Uterus (tissue), 4 donors: ENCODE measurements around the gene PLXNA4. TPM values are rescaled to one million over a fixed set of nuclear protein-coding genes. Genes with fewer than 3 reads are reported as not detected.

ENCODE experiments used
- DNase-seq, 2 donors: peaks; one replicate each; pipeline ENCODE4 v3.0.0-alpha.2; 2019 to 2020
- H3K27ac ChIP-seq, 2 donors: fragments of 200-600 bp; sonication (generic); 1 replicate in 1 of 2; 2 replicates in 1 of 2; pipeline ENCODE4 v1.5.1; 2016 to 2018
- H3K27me3 ChIP-seq, 2 donors: fragments of 200-600 bp; sonication (generic); one replicate each; pipeline ENCODE4 v1.5.1; 2018 to 2019; ENCODE audit warnings: control low read depth in 1 of 2
- H3K36me3 ChIP-seq, 2 donors: fragments of 200-600 bp; sonication (generic); one replicate each; pipeline ENCODE4 v1.5.1; 2019; ENCODE audit warnings: control low read depth in 1 of 2
- H3K4me1 ChIP-seq, 2 donors: fragments of 200-600 bp; sonication (generic); one replicate each; pipeline ENCODE4 v1.5.1; 2018 to 2019; ENCODE audit warnings: control low read depth in 1 of 2
- H3K4me3 ChIP-seq, 2 donors: fragments of 200-600 bp; sonication (generic); 1 replicate in 1 of 2; 2 replicates in 1 of 2; pipeline ENCODE4 v1.5.1; 2018 to 2019; ENCODE audit warnings: mild to moderate bottlenecking in 1 of 2
- H3K9me3 ChIP-seq, 2 donors: fragments of 200-600 bp; sonication (generic); one replicate each; pipeline ENCODE4 v1.5.1; 2019; ENCODE audit warnings: control low read depth in 1 of 2
- POLR2A ChIP-seq, 2 donors: fragments of 450-650 bp; IDR thresholded peaks; one replicate each; pipeline ENCODE4 v1.6.1; 2016; ENCODE audit warnings: antibody characterized with exemption in 2 of 2, mild to moderate bottlenecking in 1 of 2, moderate library complexity in 1 of 2
- intact Hi-C: fragments of 100-400 bp; cut with DNase I; formaldehyde crosslinking; loops from one replicate; pipeline ENCODE4 v1.15.1; 2023; ENCODE audit warnings: low total_unique reads
- total RNA-seq, 4 donors: library from RNA; depleted of rRNA in 3 of 4; stranded (reverse); fragments of >200 nt in 3 of 4; gene quantifications; one replicate each; pipeline versions ENCODE4 v1.1.0 to v1.2.4, GENCODE V29; 2014 to 2023
- TF ChIP-seq, protein P1 (sequence below), 4 experiments: fragments of 200-600 bp in 2 of 4; fragments of 450-650 bp in 2 of 4; sonication (generic) in 2 of 4; IDR thresholded peaks; one replicate each; pipeline ENCODE4 v1.5.1; 2016 to 2019; ENCODE audit warnings: antibody characterized with exemption in 4 of 4, mild to moderate bottlenecking in 2 of 4, moderate library complexity in 1 of 4
- donor health status: DM: yes; HTN: yes; CAD: no.

PLXNA4 gene
- total RNA-seq, 4 donors from 2014 or later: 4.1 to 16.5 (median 7.7) TPM

- H3K4me3 ChIP-seq: no peak overlapping the region
- H3K27me3 ChIP-seq: no peaks in the 10 kb centered on the region
- no peak for DNase-seq
- intact Hi-C loops: no loop called here
- no peak overlapping the region for H3K27ac ChIP-seq
- H3K36me3 ChIP-seq: no peaks in the 10 kb centered on the region
- no peaks in the 10 kb centered on the region for H3K9me3 ChIP-seq
- TF ChIP-seq, protein P1, sequence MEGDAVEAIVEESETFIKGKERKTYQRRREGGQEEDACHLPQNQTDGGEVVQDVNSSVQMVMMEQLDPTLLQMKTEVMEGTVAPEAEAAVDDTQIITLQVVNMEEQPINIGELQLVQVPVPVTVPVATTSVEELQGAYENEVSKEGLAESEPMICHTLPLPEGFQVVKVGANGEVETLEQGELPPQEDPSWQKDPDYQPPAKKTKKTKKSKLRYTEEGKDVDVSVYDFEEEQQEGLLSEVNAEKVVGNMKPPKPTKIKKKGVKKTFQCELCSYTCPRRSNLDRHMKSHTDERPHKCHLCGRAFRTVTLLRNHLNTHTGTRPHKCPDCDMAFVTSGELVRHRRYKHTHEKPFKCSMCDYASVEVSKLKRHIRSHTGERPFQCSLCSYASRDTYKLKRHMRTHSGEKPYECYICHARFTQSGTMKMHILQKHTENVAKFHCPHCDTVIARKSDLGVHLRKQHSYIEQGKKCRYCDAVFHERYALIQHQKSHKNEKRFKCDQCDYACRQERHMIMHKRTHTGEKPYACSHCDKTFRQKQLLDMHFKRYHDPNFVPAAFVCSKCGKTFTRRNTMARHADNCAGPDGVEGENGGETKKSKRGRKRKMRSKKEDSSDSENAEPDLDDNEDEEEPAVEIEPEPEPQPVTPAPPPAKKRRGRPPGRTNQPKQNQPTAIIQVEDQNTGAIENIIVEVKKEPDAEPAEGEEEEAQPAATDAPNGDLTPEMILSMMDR (IDR thresholded peaks at IDR 0.05): no peak
- no peak for TF ChIP-seq POLR2A (IDR thresholded peaks at IDR 0.05)
- H3K4me1 ChIP-seq: no peaks in the 10 kb centered on the region
These were observed 378.5 kb downstream of the PLXNA4 start for GRCh38 chr7:132197772-132198171.

DNA sequence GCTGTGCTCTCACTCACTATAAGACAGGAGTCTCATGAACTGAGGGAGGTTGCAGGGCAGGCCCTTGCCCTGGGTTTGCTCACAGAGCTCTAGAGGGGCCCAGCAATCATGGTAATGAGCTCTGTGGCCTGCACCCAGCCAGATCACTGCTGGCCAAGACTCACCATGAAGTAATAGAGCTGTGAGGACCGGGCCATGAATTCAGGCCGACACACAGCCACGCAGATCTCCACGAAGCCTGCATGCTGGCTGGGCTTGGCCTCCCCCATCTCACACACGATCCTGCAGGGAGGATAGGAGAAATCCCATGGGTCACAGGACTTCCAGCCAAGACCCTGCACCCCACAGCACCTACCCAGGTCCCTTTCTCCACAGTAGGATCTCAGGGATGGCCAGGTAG is 382.4 kb downstream of the PLXNA4 start:
- Histone ChIP-seq H3K9me3 (no peaks in the 10 kb centered on the region), H3K36me3 (no peaks in the 10 kb centered on the region), H3K4me1 (no peaks in the 10 kb centered on the region), H3K27ac (no peak overlapping the region), H3K4me3 (no peak overlapping the region), H3K27me3 (no peaks in the 10 kb centered on the region)
- no peak for DNase-seq
- TF ChIP-seq, protein P1 (IDR thresholded peaks at IDR 0.05): no peak
- no peak for TF ChIP-seq POLR2A (IDR thresholded peaks at IDR 0.05)
- intact Hi-C loops: no loop called here

DNA sequence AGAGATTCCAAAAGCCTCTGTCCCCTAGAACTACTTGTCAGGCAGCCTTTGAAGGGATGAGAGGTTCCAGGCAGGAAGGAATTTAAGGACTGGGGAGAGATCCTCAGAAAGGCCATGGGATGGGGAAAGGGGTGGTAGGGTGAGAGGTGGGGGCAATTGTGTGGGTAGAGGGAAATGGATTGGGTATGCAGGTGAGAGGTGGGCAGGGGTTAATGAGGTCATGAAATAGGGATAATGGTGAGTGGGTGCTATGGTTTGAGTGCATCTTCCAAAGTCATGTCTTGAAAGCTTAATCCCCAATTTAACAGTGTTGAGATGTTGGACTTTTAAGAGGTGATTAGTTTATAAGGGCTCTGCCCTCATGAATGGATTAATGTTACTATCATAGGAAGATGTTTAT is 383.5 kb downstream of the PLXNA4 start:
- TF ChIP-seq POLR2A (IDR thresholded peaks at IDR 0.05): no peak
- TF ChIP-seq, protein P1 (IDR thresholded peaks at IDR 0.05): no peak
- DNase-seq: no peak
- intact Hi-C loops: no loop called here
- no peaks in the 10 kb centered on the region for H3K27me3 ChIP-seq
- H3K36me3 ChIP-seq: no peaks in the 10 kb centered on the region
- H3K27ac ChIP-seq: no peak overlapping the region
- H3K4me1 ChIP-seq: no peaks in the 10 kb centered on the region
- H3K9me3 ChIP-seq: no peaks in the 10 kb centered on the region
- no peak overlapping the region for H3K4me3 ChIP-seq

GRCh38 chr7:132191418-132191817 is 384.9 kb downstream of the PLXNA4 start:
- H3K36me3 ChIP-seq: no peaks in the 10 kb centered on the region
- no peak overlapping the region for H3K4me3 ChIP-seq
- DNase-seq: no peak
- H3K4me1 ChIP-seq: no peaks in the 10 kb centered on the region
- TF ChIP-seq POLR2A (IDR thresholded peaks at IDR 0.05): no peak
- TF ChIP-seq, protein P1 (IDR thresholded peaks at IDR 0.05): no peak
- intact Hi-C loops: no loop called here
- no peaks in the 10 kb centered on the region for H3K27me3 ChIP-seq
- H3K9me3 ChIP-seq: peaks cover 0 to 6% of the 10 kb centered on the region in 2 donors
- H3K27ac ChIP-seq: no peak overlapping the region

DNA sequence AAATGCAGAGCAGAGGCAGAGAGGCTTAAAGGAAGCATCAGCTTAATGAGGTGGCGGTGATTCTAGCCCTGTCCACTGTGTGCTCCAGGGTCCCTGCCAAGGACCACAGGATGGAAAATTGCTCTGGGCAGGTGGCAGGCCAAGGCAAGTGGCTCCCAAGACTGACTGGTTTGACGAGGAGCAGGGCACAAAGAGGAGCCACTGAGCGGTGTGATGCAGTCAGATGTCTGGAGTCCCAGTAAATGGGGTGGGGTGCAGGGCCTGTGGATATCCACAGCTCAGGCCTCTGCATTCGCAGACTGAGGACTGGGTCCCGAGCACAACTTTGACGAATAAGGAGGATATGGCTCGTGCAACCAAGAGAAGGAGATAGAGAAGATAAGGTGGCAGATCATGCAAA is 385.6 kb downstream of the PLXNA4 start:
- H3K4me1 ChIP-seq: no peaks in the 10 kb centered on the region
- H3K27ac ChIP-seq: no peak overlapping the region
- no peaks in the 10 kb centered on the region for H3K36me3 ChIP-seq
- no peak for TF ChIP-seq POLR2A (IDR thresholded peaks at IDR 0.05)
- TF ChIP-seq, protein P1 (IDR thresholded peaks at IDR 0.05): no peak
- no peaks in the 10 kb centered on the region for H3K27me3 ChIP-seq
- H3K4me3 ChIP-seq: no peak overlapping the region
- no peak for DNase-seq
- intact Hi-C loops: no loop called here
- peaks cover 0 to 6% of the 10 kb centered on the region in 2 donors for H3K9me3 ChIP-seq
